ENCODE results near the gene SHISA6. TPM values are rescaled to one million over a fixed set of nuclear protein-coding genes. Genes with fewer than 3 reads are reported as not detected.

SHISA6 gene
- polyA plus RNA-seq, 1 of the 3 experiments (the other 2 are of a cell fraction) = not detected

- no peak for DNase-seq
- peaks cover 4 to 17% of the 10 kb centered on the region in 2 experiments; a peak in 2 of 4 replicates for H3K4me1 ChIP-seq (ENCODE audit: control insufficient read depth in 1 of 2, insufficient read depth in 2 of 2, low read depth in 1 of 2, low read length in 1 of 2)
- no peaks in the 10 kb centered on the region for H3K27me3 ChIP-seq (ENCODE audit: insufficient read depth)
- no peaks in the 10 kb centered on the region for H4K20me1 ChIP-seq (ENCODE audit: insufficient read depth)
- H2AFZ ChIP-seq (ENCODE audit: low read depth) = no peak overlapping the region
- 0% methylated on average over 2 of the region's 2 CpGs for WGBS (ENCODE audit: low lambda C conversion rate)
- no peak overlapping the region for H3K4me2 ChIP-seq
- CTCF ChIA-PET = no interaction called here
- no peak overlapping the region for H3K4me3 ChIP-seq (ENCODE audit: low read depth in 2 of 2, low read length in 1 of 2)
- no peak overlapping the region for H3K9ac ChIP-seq
- TF ChIP-seq TAF1 (IDR thresholded peaks at IDR 0.05; ENCODE audit: borderline replicate concordance, low read depth, low read length) = no peak
- TF ChIP-seq NFIC (IDR thresholded peaks at IDR 0.05; ENCODE audit: borderline replicate concordance) = no peak
- TF ChIP-seq EZH2phosphoT487 (IDR thresholded peaks at IDR 0.05; ENCODE audit: borderline replicate concordance, low read depth) = no peak
- TF ChIP-seq REST (IDR thresholded peaks at IDR 0.05; ENCODE audit: low read depth, low read length) = no peak
- no peak for TF ChIP-seq FOSL2 (IDR thresholded peaks at IDR 0.05; ENCODE audit: borderline replicate concordance, low read depth)
- no peak for TF ChIP-seq POLR2AphosphoS5 (IDR thresholded peaks at IDR 0.05; ENCODE audit: low read depth, low read length)
- TF ChIP-seq IRF3 (IDR thresholded peaks at IDR 0.05; ENCODE audit: low read depth, low read length) = no peak
- TF ChIP-seq PBX3 (IDR thresholded peaks at IDR 0.05) = no peak
- no peak for TF ChIP-seq TEAD4 (IDR thresholded peaks at IDR 0.05; ENCODE audit: borderline replicate concordance, insufficient read depth)
- no peak for TF ChIP-seq FOXJ3 (CRISPR knock-in tag; IDR thresholded peaks at IDR 0.05)
- no peak for TF ChIP-seq RAD21 (IDR thresholded peaks at IDR 0.05; ENCODE audit: low read length)
- no peaks in the 10 kb centered on the region for H3F3A ChIP-seq (replicated peaks; ENCODE audit: insufficient read depth)
- POLR2A ChIA-PET = no interaction called here
- H3K79me2 ChIP-seq (ENCODE audit: insufficient read depth) = no peaks in the 10 kb centered on the region
- H3K9me2 ChIP-seq = no peaks in the 10 kb centered on the region
- no peaks in the 10 kb centered on the region for H3K36me3 ChIP-seq (replicated peaks in 1 of 2; ENCODE audit: control insufficient read depth in 1 of 2, insufficient read depth in 2 of 2, low read length in 1 of 2)
- no peak overlapping the region for H3K27ac ChIP-seq (ENCODE audit: low read depth in 2 of 2, low read length in 1 of 2)
- no peaks in the 10 kb centered on the region for H3K9me3 ChIP-seq
Measured at GRCh38 chr17:11514565-11514964, 273.6 kb downstream of the SHISA6 start.

Measured in SK-N-SH (cell line).